AG04449 (cell line): Measurements from ENCODE around the gene STRN.
"Not testable (repeated sequence)": the region's sequence is repeated elsewhere in the genome, so short reads cannot be mapped to it uniquely, and the experiment has no call there.

Experiments
- CTCF ChIA-PET: fragments of 350-600 bp; formaldehyde crosslinking; extraction: SDS; loops from one replicate; lab custom pipeline; 2021; ENCODE audit warnings: antibody characterized with exemption; lab: Yijun Ruan, JAX
- POLR2A ChIA-PET: fragments of 400-600, 350-600 bp; formaldehyde crosslinking; extraction: SDS; loops from one replicate; lab custom pipeline; 2020; ENCODE audit warnings: antibody characterized with exemption, inconsistent platforms; lab: Yijun Ruan, JAX
- DNase-seq: peaks from one replicate; pipeline ENCODE4 v3.0.0-alpha.2; 2010; ENCODE audit warnings: low read depth, low spot score
- H3K4me3 ChIP-seq: 2 replicates; pipeline ENCODE4 v1.5.1; 2011; ENCODE audit warnings: low read depth, mild to moderate bottlenecking, control low read depth, low read length
- TF ChIP-seq, protein P1 (sequence below): IDR thresholded peaks from one replicate; pipeline ENCODE4 v1.5.1; 2011; ENCODE audit warnings: mild to moderate bottlenecking, moderate library complexity, low read length, control low read depth, inconsistent platforms; ENCODE audit not compliant: insufficient read depth; ENCODE audit errors: missing control alignments

STRN gene

DNA sequence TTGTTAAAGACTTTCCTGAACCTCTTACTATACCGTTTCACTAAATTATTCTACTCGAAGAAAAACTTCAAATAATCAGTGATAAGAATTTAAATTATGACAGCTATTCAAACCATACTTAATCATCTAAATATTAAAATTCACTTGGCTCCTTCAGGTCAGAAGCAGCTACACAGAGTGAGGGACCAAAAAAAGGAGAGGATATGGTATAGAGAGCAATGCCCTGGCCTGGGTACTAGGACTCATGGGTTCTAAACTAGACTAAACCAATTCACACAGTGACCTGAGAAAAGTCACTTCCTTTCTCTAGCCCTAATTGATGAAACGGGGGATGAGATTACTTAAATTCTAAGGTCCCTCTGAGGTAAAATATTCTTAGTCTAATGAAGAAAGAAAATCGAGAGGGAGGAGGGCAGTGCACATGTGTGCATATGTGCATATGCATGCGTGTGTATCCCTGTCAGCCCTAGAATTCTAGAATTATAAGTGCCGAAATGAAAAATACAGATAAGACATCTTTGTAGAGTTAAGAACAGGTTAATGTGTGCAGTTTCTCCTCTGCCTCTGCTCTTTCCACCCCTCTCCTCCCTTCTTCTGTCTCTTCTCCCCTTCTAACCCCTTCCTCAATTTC is 11.2 kb downstream of the STRN start:
- H3K4me3 ChIP-seq = no peak overlapping the region
- TF ChIP-seq, protein P1, sequence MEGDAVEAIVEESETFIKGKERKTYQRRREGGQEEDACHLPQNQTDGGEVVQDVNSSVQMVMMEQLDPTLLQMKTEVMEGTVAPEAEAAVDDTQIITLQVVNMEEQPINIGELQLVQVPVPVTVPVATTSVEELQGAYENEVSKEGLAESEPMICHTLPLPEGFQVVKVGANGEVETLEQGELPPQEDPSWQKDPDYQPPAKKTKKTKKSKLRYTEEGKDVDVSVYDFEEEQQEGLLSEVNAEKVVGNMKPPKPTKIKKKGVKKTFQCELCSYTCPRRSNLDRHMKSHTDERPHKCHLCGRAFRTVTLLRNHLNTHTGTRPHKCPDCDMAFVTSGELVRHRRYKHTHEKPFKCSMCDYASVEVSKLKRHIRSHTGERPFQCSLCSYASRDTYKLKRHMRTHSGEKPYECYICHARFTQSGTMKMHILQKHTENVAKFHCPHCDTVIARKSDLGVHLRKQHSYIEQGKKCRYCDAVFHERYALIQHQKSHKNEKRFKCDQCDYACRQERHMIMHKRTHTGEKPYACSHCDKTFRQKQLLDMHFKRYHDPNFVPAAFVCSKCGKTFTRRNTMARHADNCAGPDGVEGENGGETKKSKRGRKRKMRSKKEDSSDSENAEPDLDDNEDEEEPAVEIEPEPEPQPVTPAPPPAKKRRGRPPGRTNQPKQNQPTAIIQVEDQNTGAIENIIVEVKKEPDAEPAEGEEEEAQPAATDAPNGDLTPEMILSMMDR = no peak
- ChIA-PET CTCF (no interaction called here), POLR2A (no interaction called here)
- no peak for DNase-seq

DNA sequence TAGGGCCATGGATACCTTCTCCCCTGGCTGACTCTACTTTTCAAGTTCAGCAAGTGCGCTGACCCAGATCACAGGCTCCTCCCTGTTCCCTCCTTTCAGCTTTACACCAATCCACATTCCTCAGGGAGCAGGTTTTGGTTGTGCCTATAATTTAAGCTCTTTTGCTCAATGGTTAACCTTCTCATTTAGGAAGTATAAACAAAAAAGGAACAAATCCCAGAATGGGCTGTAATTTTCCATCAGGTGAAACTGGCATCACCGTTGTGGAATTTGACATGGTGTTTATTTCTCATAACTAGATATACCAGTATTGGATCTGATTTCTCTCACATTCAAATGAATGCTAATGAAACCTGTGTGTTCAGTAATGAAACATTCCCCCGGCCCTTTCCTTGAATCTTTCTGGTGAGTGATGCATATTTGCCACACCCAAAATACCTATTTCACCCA is 13.6 kb downstream of the STRN start:
- ChIA-PET CTCF (no interaction called here), POLR2A (no interaction called here)
- TF ChIP-seq, protein P1 = no peak
- H3K4me3 ChIP-seq = no peak overlapping the region
- DNase-seq = no peak

DNA sequence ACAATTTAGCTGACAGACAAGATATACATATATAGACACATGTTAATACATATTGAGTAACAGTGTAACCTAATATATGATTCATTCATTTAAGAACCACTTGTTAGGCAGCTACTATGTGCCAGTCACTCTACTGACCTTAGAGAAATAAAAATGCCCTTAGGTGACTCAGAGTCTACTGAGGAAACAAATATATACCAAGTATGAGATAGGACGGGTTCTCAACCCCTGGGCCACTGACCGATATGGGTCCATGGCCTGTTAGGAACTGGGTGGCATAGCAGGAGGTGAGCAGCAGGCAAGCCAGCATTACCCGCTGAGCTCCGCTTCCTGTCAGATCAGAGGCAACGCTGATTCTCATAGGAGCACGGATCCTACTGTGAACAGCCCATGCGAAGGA is 14.8 kb downstream of the STRN start:
- TF ChIP-seq, protein P1 = no peak
- H3K4me3 ChIP-seq = no peak overlapping the region
- POLR2A ChIA-PET = no interaction called here
- DNase-seq = no peak
- CTCF ChIA-PET = no interaction called here

DNA sequence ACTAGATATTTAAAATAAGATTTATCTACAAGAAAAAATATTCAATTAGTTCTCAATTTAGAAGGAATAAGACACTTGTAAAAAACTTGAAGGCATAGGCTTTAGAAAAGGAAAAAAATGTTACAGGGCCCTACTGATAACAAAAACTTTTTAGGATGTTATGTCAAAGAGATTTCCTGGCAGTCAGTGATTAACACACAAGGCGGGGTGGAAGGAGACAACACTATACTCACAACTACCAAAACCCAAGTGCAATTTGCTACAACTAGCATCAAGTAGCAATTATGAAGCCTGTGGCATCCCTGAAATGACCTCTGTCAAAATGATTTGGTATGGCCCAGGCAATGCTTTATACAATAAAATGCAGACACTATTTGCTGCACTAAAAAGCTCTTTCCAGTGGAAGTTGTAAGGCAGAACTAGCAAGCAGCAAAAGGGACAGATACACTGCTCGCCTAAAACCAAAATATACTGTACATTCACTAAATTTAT is 15.3 kb downstream of the STRN start:
- DNase-seq = no peak
- TF ChIP-seq, protein P1 = no peak
- ChIA-PET CTCF (no interaction called here), POLR2A (no interaction called here)
- H3K4me3 ChIP-seq = no peak overlapping the region

DNA sequence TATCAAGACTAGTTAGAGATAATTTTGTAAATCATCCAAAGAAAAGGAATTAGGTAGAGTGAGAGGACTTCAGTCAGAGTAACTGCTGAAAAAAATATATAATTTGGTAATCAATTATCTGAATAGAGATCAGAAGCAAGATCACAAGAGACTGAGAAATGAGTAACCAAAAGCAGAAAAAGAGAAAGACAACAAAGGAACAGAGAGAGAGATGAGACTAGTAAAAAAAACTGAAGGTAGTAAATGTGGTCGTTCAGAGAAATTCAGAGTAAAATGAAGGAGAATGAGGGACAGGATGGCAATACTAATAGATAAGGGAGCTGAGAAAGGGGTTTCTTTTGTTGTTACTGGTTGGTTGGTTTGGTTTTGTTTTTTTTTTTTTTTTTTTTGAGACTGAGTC is 16.5 kb downstream of the STRN start:
- ChIA-PET POLR2A (no interaction called here), CTCF (no interaction called here)
- no peak for DNase-seq
- TF ChIP-seq, protein P1 = no peak
- H3K4me3 ChIP-seq = no peak overlapping the region

DNA sequence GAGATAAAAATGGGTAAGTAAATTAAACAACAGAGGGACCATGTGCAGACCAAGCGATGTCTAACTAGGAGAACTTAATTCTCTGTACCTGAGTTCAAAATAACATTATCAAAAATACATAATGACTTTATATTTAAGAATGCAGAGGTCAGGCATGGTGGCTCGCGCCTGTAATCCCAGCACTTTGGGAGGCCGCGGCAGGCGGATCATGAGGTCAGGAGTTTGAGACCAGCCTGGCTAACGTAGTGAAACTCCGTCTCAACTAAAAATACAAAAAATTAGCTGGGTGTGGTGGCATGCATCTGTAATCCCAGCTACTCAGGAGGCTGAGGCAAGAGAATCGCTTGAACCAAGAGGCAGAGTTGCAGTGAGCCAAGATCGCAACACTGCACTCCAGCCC is 21.1 kb downstream of the STRN start:
- POLR2A ChIA-PET, H3K4me3 ChIP-seq, DNase-seq, CTCF ChIA-PET: not testable (repeated sequence)

DNA sequence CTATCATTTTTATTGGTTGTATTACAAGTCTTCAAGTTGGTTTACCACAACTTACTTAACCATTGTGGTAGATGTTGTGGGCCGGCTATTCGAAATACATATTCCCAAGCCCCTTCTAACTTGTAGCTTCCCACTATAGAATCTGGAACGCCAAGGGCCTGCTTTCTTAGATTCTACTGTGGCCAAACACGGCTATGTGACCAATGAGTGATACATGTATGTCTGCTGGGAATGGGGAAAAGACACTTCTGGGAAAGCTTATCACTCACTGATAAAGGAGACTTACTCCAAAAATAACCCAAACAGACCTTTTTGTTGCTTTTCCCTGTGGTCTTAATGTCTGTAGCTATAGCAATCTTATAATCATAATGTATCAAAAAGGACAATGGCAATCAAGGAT is 24.5 kb downstream of the STRN start:
- no peak overlapping the region for H3K4me3 ChIP-seq
- CTCF ChIA-PET = interaction anchor here (1.0 kb wide), 1 partner anchor 23 kb away, joined by 3 read pairs; no protein-coding TSS in a partner anchor
- DNase-seq = no peak
- TF ChIP-seq, protein P1 = no peak
- POLR2A ChIA-PET = no interaction called here

DNA sequence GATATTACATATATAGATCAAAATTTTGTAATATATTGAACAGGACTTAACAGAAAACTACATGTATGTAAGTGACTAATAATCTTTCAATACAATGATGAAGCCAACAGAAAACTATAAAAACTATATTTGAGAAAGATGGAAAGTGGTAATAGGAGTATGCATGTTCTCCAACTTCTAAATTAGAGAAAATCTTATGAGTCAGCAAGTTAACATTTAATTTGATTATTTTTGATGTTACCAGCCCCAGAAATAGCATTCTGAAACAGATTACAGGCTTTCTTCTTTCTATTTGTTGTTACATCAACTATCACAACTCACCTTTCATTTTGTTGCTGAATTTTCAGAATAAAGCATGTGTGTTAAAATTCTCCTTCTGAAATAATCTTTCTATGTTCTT is 29.8 kb downstream of the STRN start:
- CTCF ChIA-PET, POLR2A ChIA-PET: not testable (repeated sequence)

DNA sequence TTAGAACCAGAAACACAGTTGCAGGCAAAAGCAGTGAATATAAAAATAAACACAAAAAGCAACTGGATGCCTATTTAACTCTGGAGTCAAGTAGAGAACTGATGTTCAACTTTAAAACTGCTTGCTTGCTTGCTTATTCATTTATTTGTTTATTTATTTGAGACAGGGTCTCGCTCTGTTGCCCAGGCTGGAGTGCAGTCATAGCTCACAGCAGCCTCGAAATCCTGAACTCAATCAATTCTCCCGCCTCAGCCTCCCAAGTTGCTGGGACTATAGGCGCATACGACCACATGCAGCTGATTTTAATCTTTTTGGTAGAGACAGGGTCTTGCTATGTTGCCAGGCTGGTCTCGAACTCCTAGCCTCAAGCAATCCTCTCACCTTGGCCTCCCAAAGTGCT is 34.6 kb downstream of the STRN start:
- DNase-seq, H3K4me3 ChIP-seq, CTCF ChIA-PET, POLR2A ChIA-PET: not testable (repeated sequence)

More for the DNA sequence above, 29.8 kb downstream of the STRN start:
- H3K4me3 ChIP-seq, DNase-seq: not testable (repeated sequence)
